ENCODE data around the gene ARHGEF26. TPM values are rescaled to one million over a fixed set of nuclear protein-coding genes. Genes with fewer than 3 reads are reported as not detected.

ARHGEF26 gene
- total RNA-seq, 1 experiment from 2014 or later = 7.2 TPM

DNA sequence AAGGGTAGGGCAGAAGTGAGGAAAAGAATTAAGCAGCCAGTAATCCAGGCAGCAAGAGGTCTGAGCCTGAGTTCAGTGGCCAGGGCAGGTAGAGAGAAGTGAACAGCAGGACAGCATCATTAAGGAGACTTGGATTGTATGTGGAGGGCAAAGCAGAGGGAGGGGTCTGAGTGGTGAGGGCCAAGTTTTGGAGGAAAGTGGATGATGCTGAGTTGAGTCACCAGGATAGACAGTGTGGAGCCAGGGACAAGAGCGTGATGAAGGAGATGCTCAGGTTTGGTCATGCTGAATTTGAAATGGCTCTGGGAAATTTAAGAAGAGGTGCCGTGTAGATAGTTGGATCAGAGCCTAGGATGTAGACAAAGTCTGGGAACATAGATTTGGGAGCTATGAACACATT, 93.1 kb downstream of the ARHGEF26 start:
- intact Hi-C loops (cut with micrococcal nuclease) = no loop called here
- no peak for DNase-seq (ENCODE audit: low read depth, low spot score)
- no peak overlapping the region for H3K27ac ChIP-seq (ENCODE audit: low read depth, low read length)
- no peaks in the 10 kb centered on the region for H3K9me3 ChIP-seq (ENCODE audit: control insufficient read depth in 1 of 2, insufficient read depth in 1 of 2, low read depth in 1 of 2, low read length in 2 of 2)
- H3K36me3 ChIP-seq (ENCODE audit: control insufficient read depth in 1 of 2, insufficient read depth in 2 of 2, low read length in 2 of 2) = no peaks in the 10 kb centered on the region
- ChIA-PET POLR2A (no interaction called here), CTCF (no interaction called here), RAD21 (ENCODE audit: low non-redundant PET in 1 of 2, low total read pairs in 2 of 2, uncharacterized antibody in 2 of 2, unreplicated experiment in 2 of 2) (no interaction called here)
- H3K27me3 ChIP-seq (ENCODE audit: insufficient read depth, low read length) = no peaks in the 10 kb centered on the region
- no peaks in the 10 kb centered on the region for H3K79me2 ChIP-seq (ENCODE audit: insufficient read depth, low read length)
- H3K9ac ChIP-seq (ENCODE audit: low read length) = no peak overlapping the region
- no peaks in the 10 kb centered on the region for H4K20me1 ChIP-seq (ENCODE audit: insufficient read depth)
- no TSS peak for BruUV-seq (replicated peaks)
- H3K4me2 ChIP-seq (ENCODE audit: low read length) = no peak overlapping the region
- H3K4me3 ChIP-seq (replicated peaks in 1 of 2; ENCODE audit: low read depth in 1 of 2, low read length in 2 of 2) = no peak overlapping the region
- TF ChIP-seq RAD21 (IDR thresholded peaks at IDR 0.05; ENCODE audit: low read depth) (no peak), EZH2 (IDR thresholded peaks at IDR 0.05) (no peak)
- ATAC-seq = no peak
- H3K9me2 ChIP-seq (ENCODE audit: insufficient read depth) = no peaks in the 10 kb centered on the region
- H3K4me1 ChIP-seq (ENCODE audit: control insufficient read depth in 1 of 2, insufficient read depth in 2 of 2, low read length in 2 of 2) = peaks cover 0 to 15% of the 10 kb centered on the region in 2 experiments; a peak in 2 of 4 replicates
- no peak overlapping the region for H2AFZ ChIP-seq (ENCODE audit: low read depth, low read length, poor library complexity, severe bottlenecking)

DNA sequence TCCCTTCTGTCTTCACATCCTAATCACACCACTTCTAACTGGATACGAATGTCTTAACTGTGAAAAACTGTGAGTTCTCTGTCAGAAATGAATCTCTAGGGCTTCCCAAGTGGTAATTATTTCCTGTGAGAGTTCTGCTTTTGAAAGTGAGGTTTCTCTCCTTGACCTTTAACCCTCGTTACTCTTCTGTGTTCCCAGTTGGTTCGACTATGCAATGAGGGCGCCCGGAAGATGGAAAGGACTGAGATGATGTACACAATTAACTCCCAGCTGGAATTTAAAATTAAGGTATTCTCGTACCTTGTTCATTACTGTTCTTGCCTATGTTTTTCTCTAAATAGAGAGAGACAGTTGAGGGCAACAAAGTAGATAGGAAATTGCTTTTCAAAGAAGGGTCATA, 96.5 kb downstream of the ARHGEF26 start:
- ATAC-seq = no peak
- CTCF ChIA-PET = no interaction called here
- no peak for DNase-seq (ENCODE audit: low read depth, low spot score)
- POLR2A ChIA-PET = no interaction called here
- intact Hi-C loops (cut with micrococcal nuclease) = no loop called here
- no TSS peak for BruUV-seq (replicated peaks)
- Histone ChIP-seq H3K36me3 (ENCODE audit: control insufficient read depth in 1 of 2, insufficient read depth in 2 of 2, low read length in 2 of 2) (no peaks in the 10 kb centered on the region), H3K27me3 (ENCODE audit: insufficient read depth, low read length) (no peaks in the 10 kb centered on the region), H4K20me1 (ENCODE audit: insufficient read depth) (no peaks in the 10 kb centered on the region), H3K9ac (ENCODE audit: low read length) (no peak overlapping the region), H3K4me2 (ENCODE audit: low read length) (no peak overlapping the region), H3K27ac (ENCODE audit: low read depth, low read length) (no peak overlapping the region), H3K9me2 (ENCODE audit: insufficient read depth) (no peaks in the 10 kb centered on the region), H3K9me3 (ENCODE audit: control insufficient read depth in 1 of 2, insufficient read depth in 1 of 2, low read depth in 1 of 2, low read length in 2 of 2) (no peaks in the 10 kb centered on the region), H2AFZ (ENCODE audit: low read depth, low read length, poor library complexity, severe bottlenecking) (no peak overlapping the region), H3K4me1 (ENCODE audit: control insufficient read depth in 1 of 2, insufficient read depth in 2 of 2, low read length in 2 of 2) (peaks cover 0 to 16% of the 10 kb centered on the region in 2 experiments; a peak in 2 of 4 replicates), H3K79me2 (ENCODE audit: insufficient read depth, low read length) (no peaks in the 10 kb centered on the region), H3K4me3 (replicated peaks in 1 of 2; ENCODE audit: low read depth in 1 of 2, low read length in 2 of 2) (no peak overlapping the region)
- RAD21 ChIA-PET (ENCODE audit: low non-redundant PET in 1 of 2, low total read pairs in 2 of 2, uncharacterized antibody in 2 of 2, unreplicated experiment in 2 of 2) = no interaction called here
- TF ChIP-seq TCF7L2 (IDR thresholded peaks at IDR 0.05; ENCODE audit: borderline replicate concordance, extremely low read depth, insufficient read depth, insufficient read length) (no peak), POLR2A (IDR thresholded peaks at IDR 0.05; ENCODE audit: borderline replicate concordance, extremely low read depth, insufficient read depth, insufficient read length) (no peak), EZH2 (IDR thresholded peaks at IDR 0.05) (no peak), YY1 (IDR thresholded peaks at IDR 0.05; ENCODE audit: extremely low read depth, insufficient replicate concordance, low read depth, low read length) (no peak), SRF (IDR thresholded peaks at IDR 0.05; ENCODE audit: low read depth) (no peak), CBX3 (IDR thresholded peaks at IDR 0.05; ENCODE audit: low read depth) (no peak), EZH2phosphoT487 (IDR thresholded peaks at IDR 0.05; ENCODE audit: borderline replicate concordance) (no peak), RAD21 (IDR thresholded peaks at IDR 0.05; ENCODE audit: low read depth) (no peak), ZNF274 (IDR thresholded peaks at IDR 0.05; ENCODE audit: low read depth, low read length) (no peak), ZFX (IDR thresholded peaks at IDR 0.05) (no peak), SP1 (IDR thresholded peaks at IDR 0.05; ENCODE audit: low read depth) (no peak), SIN3A (IDR thresholded peaks at IDR 0.05; ENCODE audit: low read depth) (no peak), ELF1 (IDR thresholded peaks at IDR 0.05; ENCODE audit: borderline replicate concordance, low read depth) (no peak)
- TF ChIP-seq, protein P1, sequence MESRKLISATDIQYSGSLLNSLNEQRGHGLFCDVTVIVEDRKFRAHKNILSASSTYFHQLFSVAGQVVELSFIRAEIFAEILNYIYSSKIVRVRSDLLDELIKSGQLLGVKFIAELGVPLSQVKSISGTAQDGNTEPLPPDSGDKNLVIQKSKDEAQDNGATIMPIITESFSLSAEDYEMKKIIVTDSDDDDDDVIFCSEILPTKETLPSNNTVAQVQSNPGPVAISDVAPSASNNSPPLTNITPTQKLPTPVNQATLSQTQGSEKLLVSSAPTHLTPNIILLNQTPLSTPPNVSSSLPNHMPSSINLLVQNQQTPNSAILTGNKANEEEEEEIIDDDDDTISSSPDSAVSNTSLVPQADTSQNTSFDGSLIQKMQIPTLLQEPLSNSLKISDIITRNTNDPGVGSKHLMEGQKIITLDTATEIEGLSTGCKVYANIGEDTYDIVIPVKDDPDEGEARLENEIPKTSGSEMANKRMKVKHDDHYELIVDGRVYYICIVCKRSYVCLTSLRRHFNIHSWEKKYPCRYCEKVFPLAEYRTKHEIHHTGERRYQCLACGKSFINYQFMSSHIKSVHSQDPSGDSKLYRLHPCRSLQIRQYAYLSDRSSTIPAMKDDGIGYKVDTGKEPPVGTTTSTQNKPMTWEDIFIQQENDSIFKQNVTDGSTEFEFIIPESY (IDR thresholded peaks at IDR 0.05; ENCODE audit: extremely low read depth, insufficient replicate concordance, low read length) = no peak
- TF ChIP-seq, protein P2, sequence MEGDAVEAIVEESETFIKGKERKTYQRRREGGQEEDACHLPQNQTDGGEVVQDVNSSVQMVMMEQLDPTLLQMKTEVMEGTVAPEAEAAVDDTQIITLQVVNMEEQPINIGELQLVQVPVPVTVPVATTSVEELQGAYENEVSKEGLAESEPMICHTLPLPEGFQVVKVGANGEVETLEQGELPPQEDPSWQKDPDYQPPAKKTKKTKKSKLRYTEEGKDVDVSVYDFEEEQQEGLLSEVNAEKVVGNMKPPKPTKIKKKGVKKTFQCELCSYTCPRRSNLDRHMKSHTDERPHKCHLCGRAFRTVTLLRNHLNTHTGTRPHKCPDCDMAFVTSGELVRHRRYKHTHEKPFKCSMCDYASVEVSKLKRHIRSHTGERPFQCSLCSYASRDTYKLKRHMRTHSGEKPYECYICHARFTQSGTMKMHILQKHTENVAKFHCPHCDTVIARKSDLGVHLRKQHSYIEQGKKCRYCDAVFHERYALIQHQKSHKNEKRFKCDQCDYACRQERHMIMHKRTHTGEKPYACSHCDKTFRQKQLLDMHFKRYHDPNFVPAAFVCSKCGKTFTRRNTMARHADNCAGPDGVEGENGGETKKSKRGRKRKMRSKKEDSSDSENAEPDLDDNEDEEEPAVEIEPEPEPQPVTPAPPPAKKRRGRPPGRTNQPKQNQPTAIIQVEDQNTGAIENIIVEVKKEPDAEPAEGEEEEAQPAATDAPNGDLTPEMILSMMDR (IDR thresholded peaks at IDR 0.05 in 2 of 3, conservative IDR thresholded peaks at IDR 0.05 in 1 of 3; ENCODE audit: borderline replicate concordance in 1 of 3, insufficient read depth in 1 of 3, low read depth in 2 of 3, low read length in 2 of 3) = no peak
- TF ChIP-seq, protein P3, sequence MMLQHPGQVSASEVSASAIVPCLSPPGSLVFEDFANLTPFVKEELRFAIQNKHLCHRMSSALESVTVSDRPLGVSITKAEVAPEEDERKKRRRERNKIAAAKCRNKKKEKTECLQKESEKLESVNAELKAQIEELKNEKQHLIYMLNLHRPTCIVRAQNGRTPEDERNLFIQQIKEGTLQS (IDR thresholded peaks at IDR 0.05) = no peak

Data from HCT116 (cell line).